ENCODE data around the gene TSPEAR. TPM values are rescaled to one million over a fixed set of nuclear protein-coding genes. Genes with fewer than 3 reads are reported as not detected.

The TSPEAR gene
- total and polyA plus RNA-seq, 2 of the 13 experiments (the other 11 are each of a cell fraction or from before 2014, with no cell fraction given), result 0.07 to 0.32 TPM

DNA sequence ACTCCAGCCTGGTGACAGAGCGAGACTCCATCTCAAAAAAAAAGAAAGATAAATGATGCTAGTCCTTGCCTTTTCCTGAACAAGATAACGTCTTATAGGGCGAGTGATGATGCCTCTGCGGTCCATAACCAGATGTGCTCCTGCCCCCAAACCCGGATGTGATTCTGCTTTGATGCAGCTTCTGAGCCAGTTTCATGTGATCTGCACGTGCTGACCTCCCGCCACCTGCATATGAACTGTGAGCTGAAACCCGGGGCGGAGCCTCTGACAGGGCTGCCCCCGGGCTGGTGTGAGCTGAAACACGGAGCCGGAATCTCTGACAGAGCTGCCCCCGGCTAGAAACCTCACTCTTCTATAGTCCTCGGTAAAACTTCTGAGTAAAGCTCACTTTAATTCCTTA is 58.2 kb downstream of the TSPEAR start (continued):
- TF ChIP-seq MAZ (IDR thresholded peaks at IDR 0.05; ENCODE audit: borderline replicate concordance, low read depth, low read length), result no peak
- 0 out of 2 replicates have a peak, but pooled peaks have one; percentile 29 for TF ChIP-seq MAZ (CRISPR knock-in tag; IDR thresholded peaks at IDR 0.05; ENCODE audit: low read depth)
- TF ChIP-seq, protein P1, sequence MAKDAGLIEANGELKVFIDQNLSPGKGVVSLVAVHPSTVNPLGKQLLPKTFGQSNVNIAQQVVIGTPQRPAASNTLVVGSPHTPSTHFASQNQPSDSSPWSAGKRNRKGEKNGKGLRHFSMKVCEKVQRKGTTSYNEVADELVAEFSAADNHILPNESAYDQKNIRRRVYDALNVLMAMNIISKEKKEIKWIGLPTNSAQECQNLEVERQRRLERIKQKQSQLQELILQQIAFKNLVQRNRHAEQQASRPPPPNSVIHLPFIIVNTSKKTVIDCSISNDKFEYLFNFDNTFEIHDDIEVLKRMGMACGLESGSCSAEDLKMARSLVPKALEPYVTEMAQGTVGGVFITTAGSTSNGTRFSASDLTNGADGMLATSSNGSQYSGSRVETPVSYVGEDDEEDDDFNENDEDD (CRISPR knock-in tag; IDR thresholded peaks at IDR 0.05; ENCODE audit: borderline replicate concordance), result peak; percentile 58; the same call in 1 of the 2 replicates
- TF ChIP-seq, protein P2, sequence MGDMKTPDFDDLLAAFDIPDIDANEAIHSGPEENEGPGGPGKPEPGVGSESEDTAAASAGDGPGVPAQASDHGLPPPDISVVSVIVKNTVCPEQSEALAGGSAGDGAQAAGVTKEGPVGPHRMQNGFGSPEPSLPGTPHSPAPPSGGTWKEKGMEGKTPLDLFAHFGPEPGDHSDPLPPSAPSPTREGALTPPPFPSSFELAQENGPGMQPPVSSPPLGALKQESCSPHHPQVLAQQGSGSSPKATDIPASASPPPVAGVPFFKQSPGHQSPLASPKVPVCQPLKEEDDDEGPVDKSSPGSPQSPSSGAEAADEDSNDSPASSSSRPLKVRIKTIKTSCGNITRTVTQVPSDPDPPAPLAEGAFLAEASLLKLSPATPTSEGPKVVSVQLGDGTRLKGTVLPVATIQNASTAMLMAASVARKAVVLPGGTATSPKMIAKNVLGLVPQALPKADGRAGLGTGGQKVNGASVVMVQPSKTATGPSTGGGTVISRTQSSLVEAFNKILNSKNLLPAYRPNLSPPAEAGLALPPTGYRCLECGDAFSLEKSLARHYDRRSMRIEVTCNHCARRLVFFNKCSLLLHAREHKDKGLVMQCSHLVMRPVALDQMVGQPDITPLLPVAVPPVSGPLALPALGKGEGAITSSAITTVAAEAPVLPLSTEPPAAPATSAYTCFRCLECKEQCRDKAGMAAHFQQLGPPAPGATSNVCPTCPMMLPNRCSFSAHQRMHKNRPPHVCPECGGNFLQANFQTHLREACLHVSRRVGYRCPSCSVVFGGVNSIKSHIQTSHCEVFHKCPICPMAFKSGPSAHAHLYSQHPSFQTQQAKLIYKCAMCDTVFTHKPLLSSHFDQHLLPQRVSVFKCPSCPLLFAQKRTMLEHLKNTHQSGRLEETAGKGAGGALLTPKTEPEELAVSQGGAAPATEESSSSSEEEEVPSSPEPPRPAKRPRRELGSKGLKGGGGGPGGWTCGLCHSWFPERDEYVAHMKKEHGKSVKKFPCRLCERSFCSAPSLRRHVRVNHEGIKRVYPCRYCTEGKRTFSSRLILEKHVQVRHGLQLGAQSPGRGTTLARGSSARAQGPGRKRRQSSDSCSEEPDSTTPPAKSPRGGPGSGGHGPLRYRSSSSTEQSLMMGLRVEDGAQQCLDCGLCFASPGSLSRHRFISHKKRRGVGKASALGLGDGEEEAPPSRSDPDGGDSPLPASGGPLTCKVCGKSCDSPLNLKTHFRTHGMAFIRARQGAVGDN (CRISPR knock-in tag; IDR thresholded peaks at IDR 0.05), result peak; percentile 53
- no peak for TF ChIP-seq HDAC6 (IDR thresholded peaks at IDR 0.05; ENCODE audit: low read depth, low read length)
- 0 out of 2 replicates have a peak, but pooled peaks have one; percentile 65 for TF ChIP-seq KLF6 (CRISPR knock-in tag; IDR thresholded peaks at IDR 0.05)
- no peak for TF ChIP-seq XRCC5 (optimal IDR thresholded peaks at IDR 0.05; ENCODE audit: low read length)
- TF ChIP-seq, protein P3, sequence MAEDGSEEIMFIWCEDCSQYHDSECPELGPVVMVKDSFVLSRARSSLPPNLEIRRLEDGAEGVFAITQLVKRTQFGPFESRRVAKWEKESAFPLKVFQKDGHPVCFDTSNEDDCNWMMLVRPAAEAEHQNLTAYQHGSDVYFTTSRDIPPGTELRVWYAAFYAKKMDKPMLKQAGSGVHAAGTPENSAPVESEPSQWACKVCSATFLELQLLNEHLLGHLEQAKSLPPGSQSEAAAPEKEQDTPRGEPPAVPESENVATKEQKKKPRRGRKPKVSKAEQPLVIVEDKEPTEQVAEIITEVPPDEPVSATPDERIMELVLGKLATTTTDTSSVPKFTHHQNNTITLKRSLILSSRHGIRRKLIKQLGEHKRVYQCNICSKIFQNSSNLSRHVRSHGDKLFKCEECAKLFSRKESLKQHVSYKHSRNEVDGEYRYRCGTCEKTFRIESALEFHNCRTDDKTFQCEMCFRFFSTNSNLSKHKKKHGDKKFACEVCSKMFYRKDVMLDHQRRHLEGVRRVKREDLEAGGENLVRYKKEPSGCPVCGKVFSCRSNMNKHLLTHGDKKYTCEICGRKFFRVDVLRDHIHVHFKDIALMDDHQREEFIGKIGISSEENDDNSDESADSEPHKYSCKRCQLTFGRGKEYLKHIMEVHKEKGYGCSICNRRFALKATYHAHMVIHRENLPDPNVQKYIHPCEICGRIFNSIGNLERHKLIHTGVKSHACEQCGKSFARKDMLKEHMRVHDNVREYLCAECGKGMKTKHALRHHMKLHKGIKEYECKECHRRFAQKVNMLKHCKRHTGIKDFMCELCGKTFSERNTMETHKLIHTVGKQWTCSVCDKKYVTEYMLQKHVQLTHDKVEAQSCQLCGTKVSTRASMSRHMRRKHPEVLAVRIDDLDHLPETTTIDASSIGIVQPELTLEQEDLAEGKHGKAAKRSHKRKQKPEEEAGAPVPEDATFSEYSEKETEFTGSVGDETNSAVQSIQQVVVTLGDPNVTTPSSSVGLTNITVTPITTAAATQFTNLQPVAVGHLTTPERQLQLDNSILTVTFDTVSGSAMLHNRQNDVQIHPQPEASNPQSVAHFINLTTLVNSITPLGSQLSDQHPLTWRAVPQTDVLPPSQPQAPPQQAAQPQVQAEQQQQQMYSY (CRISPR knock-in tag; IDR thresholded peaks at IDR 0.05), result peak; percentile 94
